Endothelial cell of umbilical vein (primary cell): ENCODE data around the gene NACA. TPM values are rescaled to one million over a fixed set of nuclear protein-coding genes. Genes with fewer than 3 reads are reported as not detected.

Experiments
- BruUV-seq: library from RNA; stranded (reverse); fragments of 400-500 nt; replicated peaks from 2 replicates; lab custom pipeline; 2021; lab: Mats Ljungman, UMichigan
- CTCF ChIA-PET: fragments of 300-600, 350-600 bp; sonication (Branson Sonifier 250); formaldehyde crosslinking; loops from one replicate; lab custom pipeline; 2021; ENCODE audit warnings: antibody characterized with exemption, inconsistent platforms; lab: Charles Lee
- POLR2A ChIA-PET: fragments of 300-600, 350-600 bp; sonication (Branson Sonifier 250); formaldehyde crosslinking; loops from one replicate; lab custom pipeline; 2021; ENCODE audit warnings: antibody characterized with exemption, inconsistent platforms; lab: Charles Lee
- DNase-seq: peaks from one replicate; pipeline ENCODE4 v3.0.0-alpha.2; 2011; ENCODE audit warnings: low read depth, low spot score
- FAIRE-seq: peaks from 2 replicates; lab custom pipeline; 2011; peaks lifted over from hg19 to GRCh38; lab: Jason Lieb, UNC
- H2AFZ ChIP-seq: 2 replicates; pipeline ENCODE4 v1.6.0; 2012; ENCODE audit warnings: low read depth, low read length, control low read depth, inconsistent platforms
- H3K27ac ChIP-seq: 2 replicates; pipeline ENCODE4 v1.5.1; 2011; ENCODE audit warnings: low read depth, mild to moderate bottlenecking, control low read depth, low read length, moderate library complexity; ENCODE audit not compliant: insufficient read depth
- H3K27me3 ChIP-seq, 2 experiments: 2 replicates each; pipeline versions ENCODE4 v1.6.0 to v1.6.1; 2011; ENCODE audit warnings: low read length in 2 of 2, mixed read lengths in 1 of 2; ENCODE audit not compliant: control insufficient read depth in 2 of 2, insufficient read depth in 2 of 2
- H3K36me3 ChIP-seq, 2 experiments: 2 replicates in 1 of 2; 3 replicates in 1 of 2; pipeline ENCODE4 v1.5.1; 2011; ENCODE audit warnings: low read length in 2 of 2, mild to moderate bottlenecking in 1 of 2, moderate library complexity in 1 of 2; ENCODE audit not compliant: control insufficient read depth in 2 of 2, insufficient read depth in 2 of 2; ENCODE audit errors: extremely low read depth in 1 of 2
- H3K4me1 ChIP-seq: 3 replicates; pipeline ENCODE4 v1.5.1; 2011; ENCODE audit warnings: mild to moderate bottlenecking, low read length; ENCODE audit not compliant: control insufficient read depth, insufficient read depth; ENCODE audit errors: extremely low read depth
- H3K4me2 ChIP-seq: 2 replicates; pipeline ENCODE4 v1.6.1; 2011; ENCODE audit warnings: low read length, control low read depth, mixed read lengths; ENCODE audit not compliant: insufficient read depth
- H3K4me3 ChIP-seq, 3 experiments: fragments of 200-600 bp in 1 of 3; sonication (generic), shearing (Covaris generic) in 1 of 3; replicated peaks in 1 of 3; 2 replicates each; pipeline ENCODE4 v1.5.1; 2011 to 2016; ENCODE audit warnings: control low read depth in 3 of 3, low read length in 3 of 3, mild to moderate bottlenecking in 2 of 3, inconsistent platforms in 1 of 3, low read depth in 1 of 3, moderate library complexity in 1 of 3; ENCODE audit not compliant: insufficient read depth in 1 of 3
- H3K79me2 ChIP-seq: 2 replicates; pipeline ENCODE4 v1.6.0; 2012; ENCODE audit warnings: low read length, inconsistent platforms; ENCODE audit not compliant: control insufficient read depth, insufficient read depth
- H3K9ac ChIP-seq: replicated peaks from 2 replicates; pipeline ENCODE3; 2011; ENCODE audit warnings: low read length, control low read depth; ENCODE audit not compliant: insufficient read depth; ENCODE audit errors: extremely low read depth
- H3K9me1 ChIP-seq: replicated peaks from 3 replicates; pipeline ENCODE4 v1.6.0; 2011; ENCODE audit warnings: mild to moderate bottlenecking, low read length; ENCODE audit not compliant: control insufficient read depth, insufficient read depth; ENCODE audit errors: extremely low read depth
- H3K9me3 ChIP-seq: replicated peaks from 2 replicates; pipeline ENCODE4 v1.5.1; 2012; ENCODE audit warnings: low read length, inconsistent platforms; ENCODE audit not compliant: control insufficient read depth, insufficient read depth
- H4K20me1 ChIP-seq: replicated peaks from 2 replicates; pipeline ENCODE3; 2011; ENCODE audit warnings: mild to moderate bottlenecking, low read length; ENCODE audit not compliant: control insufficient read depth, insufficient read depth; ENCODE audit errors: extremely low read depth
- CTCF ChIP-seq, 2 donors: IDR thresholded peaks; 1 replicate in 1 of 2; 2 replicates in 1 of 2; pipeline ENCODE4 v1.5.1; 2011; ENCODE audit warnings: low read length in 2 of 2, mild to moderate bottlenecking in 2 of 2, moderate library complexity in 2 of 2, control low read depth in 1 of 2, inconsistent platforms in 1 of 2, low read depth in 1 of 2; ENCODE audit not compliant: insufficient read depth in 1 of 2; ENCODE audit errors: extremely low read depth in 1 of 2
- EZH2 ChIP-seq: IDR thresholded peaks from 2 replicates; pipeline ENCODE4 v1.6.1; 2012; ENCODE audit warnings: borderline replicate concordance, low read depth, mild to moderate bottlenecking, moderate library complexity, low read length, inconsistent platforms; ENCODE audit not compliant: severe bottlenecking
- FOS ChIP-seq: IDR thresholded peaks from 2 replicates; pipeline ENCODE4 v1.6.1; 2011; ENCODE audit warnings: mild to moderate bottlenecking, low read length, moderate library complexity, borderline replicate concordance; ENCODE audit not compliant: insufficient read depth
- GATA2 ChIP-seq: IDR thresholded peaks from 2 replicates; pipeline ENCODE4 v1.7.0; 2011; ENCODE audit warnings: low read depth, mild to moderate bottlenecking, moderate library complexity, mixed read lengths, low read length; ENCODE audit not compliant: insufficient read length, insufficient read depth
- JUN ChIP-seq: IDR thresholded peaks from 2 replicates; pipeline ENCODE4 v1.6.1; 2011; ENCODE audit warnings: borderline replicate concordance, low read depth; ENCODE audit not compliant: insufficient read length, insufficient read depth
- MAX ChIP-seq: IDR thresholded peaks from 2 replicates; pipeline ENCODE4 v1.6.1; 2011; ENCODE audit not compliant: insufficient read depth, insufficient read length
- MYC ChIP-seq: IDR thresholded peaks from one replicate; pipeline ENCODE4 v1.6.1; 2011; ENCODE audit warnings: mild to moderate bottlenecking, low read depth, low read length
- POLR2A ChIP-seq: IDR thresholded peaks from 2 replicates; pipeline ENCODE4 v1.6.1; 2012; ENCODE audit warnings: low read depth, mild to moderate bottlenecking, control low read depth, low read length
- POLR2AphosphoS5 ChIP-seq: IDR thresholded peaks from 2 replicates; pipeline ENCODE4 v1.6.1; 2012; ENCODE audit warnings: low read depth, mild to moderate bottlenecking, control low read depth, low read length, moderate library complexity; ENCODE audit not compliant: insufficient read depth
- dilution Hi-C: fragments of 300-500 bp; cut with MboI; formaldehyde crosslinking; loops from one replicate; pipeline ENCODE4 v1.15.0; 2019; ENCODE audit warnings: low sequenced_read_pairs; ENCODE audit not compliant: extremely low pct_ligation_motif_present
- intact Hi-C: fragments of 100-400 bp; cut with micrococcal nuclease; formaldehyde crosslinking; loops from one replicate; pipeline ENCODE4 v1.10.0; 2022
- polyA plus RNA-seq, 4 experiments: library from polyadenylated mRNA; depleted of rRNA in 3 of 4; stranded (reverse) in 3 of 4; unstranded in 1 of 4; fragments of >200 nt; gene quantifications; 2 replicates each; pipeline versions ENCODE4 v1.2.1 to v1.2.3, GENCODE V29; 2011 to 2012; ENCODE audit warnings: missing spikeins in 1 of 4
- total RNA-seq: library from RNA; stranded (reverse); gene quantifications from 2 replicates; pipeline ENCODE4 v1.2.3, GENCODE V29; 2021

Gene NACA
- total and polyA plus RNA-seq, 2 donors (not counting 3 experiments of a cell fraction or from before 2014, with no cell fraction given) = 260 to 892 TPM

GRCh38 chr12:56713345-56713744 is 11.8 kb downstream of the NACA start:
- ChIA-PET POLR2A (no interaction called here), CTCF (no interaction called here)
- Histone ChIP-seq H4K20me1 (no peaks in the 10 kb centered on the region), H3K9me3 (no peaks in the 10 kb centered on the region), H2AFZ (no peak overlapping the region), H3K27me3 (no peaks in the 10 kb centered on the region), H3K9ac (no peak overlapping the region), H3K4me2 (no peak overlapping the region), H3K36me3 (peaks cover 26 to 27% of the 10 kb centered on the region in 2 experiments), H3K79me2 (peaks cover 34% of the 10 kb centered on the region), H3K4me3 (no peak overlapping the region), H3K27ac (no peak overlapping the region), H3K9me1 (no peaks in the 10 kb centered on the region), H3K4me1 (no peaks in the 10 kb centered on the region)
- FAIRE-seq (no peak), DNase-seq (no peak)
- no TSS peak for BruUV-seq
- intact Hi-C loops (no loop called here), dilution Hi-C loops (no loop called here)
- TF ChIP-seq FOS (no peak), MYC (no peak), MAX (no peak), POLR2AphosphoS5 (no peak)

GRCh38 chr12:56709759-56710376 is 15.2 kb downstream of the NACA start:
- H3K9me3 ChIP-seq = no peaks in the 10 kb centered on the region
- H3K36me3 ChIP-seq = peaks cover 18 to 25% of the 10 kb centered on the region in 2 experiments
- H2AFZ ChIP-seq = no peak overlapping the region
- H3K4me2 ChIP-seq = no peak overlapping the region
- CTCF ChIA-PET = no interaction called here
- no peaks in the 10 kb centered on the region for H3K9me1 ChIP-seq
- no peaks in the 10 kb centered on the region for H4K20me1 ChIP-seq
- POLR2A ChIA-PET = interaction anchor here (1.7 kb wide), 1 partner anchor 16 kb away, joined by 6 read pairs; the partner anchor contains the start of gene NACA
- H3K4me3 ChIP-seq = no peak overlapping the region
- no peak overlapping the region for H3K9ac ChIP-seq
- BruUV-seq = no TSS peak
- TF ChIP-seq JUN (no peak), GATA2 (no peak), EZH2 (no peak), POLR2A (no peak), POLR2AphosphoS5 (no peak), FOS (no peak), MAX (no peak), CTCF (IDR thresholded peaks at IDR 0.05; ENCODE audit: extremely low read depth in 1 of 2, insufficient read depth in 1 of 2, low read depth in 1 of 2, low read length in 2 of 2) (no peak), MYC (no peak)
- DNase-seq (no peak), FAIRE-seq (no peak)
- H3K27me3 ChIP-seq = no peaks in the 10 kb centered on the region
- intact Hi-C loops (no loop called here), dilution Hi-C loops (no loop called here)
- no peak overlapping the region for H3K27ac ChIP-seq
- peaks cover 3% of the 10 kb centered on the region for H3K79me2 ChIP-seq
- H3K4me1 ChIP-seq = no peaks in the 10 kb centered on the region
